Measurements from ENCODE around the gene SVOP.

DNA sequence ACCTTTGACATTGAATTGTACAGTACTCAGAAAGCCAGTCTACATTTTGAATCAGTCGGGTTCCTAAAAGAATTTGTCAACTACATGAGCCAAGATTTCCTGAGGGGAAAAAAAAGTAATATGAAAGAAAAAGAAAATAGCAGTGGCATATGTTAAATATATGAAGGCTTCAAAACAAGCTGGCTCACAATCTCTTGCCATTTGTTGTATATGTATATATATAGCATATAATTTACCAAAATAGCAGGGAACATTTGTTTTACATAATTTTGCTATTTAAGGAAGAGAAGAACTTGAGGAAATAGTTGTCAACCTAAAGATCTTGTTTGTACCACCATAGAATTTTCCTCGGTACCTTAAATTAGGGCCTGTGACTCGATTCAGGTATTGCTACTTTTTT is 16.9 kb downstream of the SVOP start:
- TF ChIP-seq RAD21 (IDR thresholded peaks at IDR 0.05; ENCODE audit: low read depth) = no peak
- TF ChIP-seq EZH2 (IDR thresholded peaks at IDR 0.05) = no peak
- TF ChIP-seq, protein P1, sequence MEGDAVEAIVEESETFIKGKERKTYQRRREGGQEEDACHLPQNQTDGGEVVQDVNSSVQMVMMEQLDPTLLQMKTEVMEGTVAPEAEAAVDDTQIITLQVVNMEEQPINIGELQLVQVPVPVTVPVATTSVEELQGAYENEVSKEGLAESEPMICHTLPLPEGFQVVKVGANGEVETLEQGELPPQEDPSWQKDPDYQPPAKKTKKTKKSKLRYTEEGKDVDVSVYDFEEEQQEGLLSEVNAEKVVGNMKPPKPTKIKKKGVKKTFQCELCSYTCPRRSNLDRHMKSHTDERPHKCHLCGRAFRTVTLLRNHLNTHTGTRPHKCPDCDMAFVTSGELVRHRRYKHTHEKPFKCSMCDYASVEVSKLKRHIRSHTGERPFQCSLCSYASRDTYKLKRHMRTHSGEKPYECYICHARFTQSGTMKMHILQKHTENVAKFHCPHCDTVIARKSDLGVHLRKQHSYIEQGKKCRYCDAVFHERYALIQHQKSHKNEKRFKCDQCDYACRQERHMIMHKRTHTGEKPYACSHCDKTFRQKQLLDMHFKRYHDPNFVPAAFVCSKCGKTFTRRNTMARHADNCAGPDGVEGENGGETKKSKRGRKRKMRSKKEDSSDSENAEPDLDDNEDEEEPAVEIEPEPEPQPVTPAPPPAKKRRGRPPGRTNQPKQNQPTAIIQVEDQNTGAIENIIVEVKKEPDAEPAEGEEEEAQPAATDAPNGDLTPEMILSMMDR (IDR thresholded peaks at IDR 0.05 in 2 of 3, conservative IDR thresholded peaks at IDR 0.05 in 1 of 3; ENCODE audit: borderline replicate concordance in 1 of 3, insufficient read depth in 1 of 3, low read depth in 2 of 3, low read length in 2 of 3) = no peak
- no peak for TF ChIP-seq POLR2A (IDR thresholded peaks at IDR 0.05; ENCODE audit: borderline replicate concordance, extremely low read depth, insufficient read depth, insufficient read length)
- TF ChIP-seq ZNF274 (IDR thresholded peaks at IDR 0.05; ENCODE audit: low read depth, low read length) = no peak
- TF ChIP-seq SP1 (IDR thresholded peaks at IDR 0.05; ENCODE audit: low read depth) = no peak
- no peak for TF ChIP-seq EZH2phosphoT487 (IDR thresholded peaks at IDR 0.05; ENCODE audit: borderline replicate concordance)
- TF ChIP-seq REST (IDR thresholded peaks at IDR 0.05; ENCODE audit: low read depth) = no peak
- no peak for TF ChIP-seq JUND (IDR thresholded peaks at IDR 0.05)

All from HCT116 (cell line).